ENCODE data around the gene MGAT3.

MGAT3 gene

GRCh38 chr22:39534092-39534506 lies 77.3 kb downstream of the MGAT3 start:
- no peak for DNase-seq

GRCh38 chr22:39534591-39535356 lies 78.0 kb downstream of the MGAT3 start:
- peak; percentile 83 for DNase-seq

GRCh38 chr22:39535357-39535725 lies 78.5 kb downstream of the MGAT3 start:
- DNase-seq, result no peak

- DNase-seq, result no peak
Measured at GRCh38 chr22:39535831-39536449, 79.1 kb downstream of the MGAT3 start.

GRCh38 chr22:39536711-39537110 lies 79.9 kb downstream of the MGAT3 start:
- DNase-seq, result no peak

- no peak for DNase-seq
Measured at GRCh38 chr22:39537975-39538374, 81.2 kb downstream of the MGAT3 start.
